Iris pigment epithelial cell (primary cell): ENCODE results near the gene SAMD10.
"Not testable (repeated sequence)": the region's sequence is repeated elsewhere in the genome, so short reads cannot be mapped to it uniquely, and the experiment has no call there.

Source experiments
- DNase-seq: peaks from one replicate; pipeline ENCODE4 v3.0.0-alpha.2; 2011; ENCODE audit warnings: low read depth

The SAMD10 gene

GRCh38 chr20:63940472-63941266 lies 38.8 kb downstream of the SAMD10 start:
- no peak for DNase-seq

- no peak for DNase-seq
Measured at GRCh38 chr20:63940071-63940471, 39.4 kb downstream of the SAMD10 start.

- DNase-seq = no peak
Measured at GRCh38 chr20:63939061-63939935, 40.1 kb downstream of the SAMD10 start.

- no peak for DNase-seq
Measured at GRCh38 chr20:63937596-63937995, 41.8 kb downstream of the SAMD10 start.

- DNase-seq = no peak
Measured at GRCh38 chr20:63935447-63935846, 44.0 kb downstream of the SAMD10 start.

GRCh38 chr20:63934271-63935068 lies 45.0 kb downstream of the SAMD10 start:
- no peak for DNase-seq

- DNase-seq = no peak
Measured at GRCh38 chr20:63933646-63934045, 45.8 kb downstream of the SAMD10 start.

GRCh38 chr20:63932606-63933160 lies 46.8 kb downstream of the SAMD10 start:
- no peak for DNase-seq

GRCh38 chr20:63931735-63932134 lies 47.7 kb downstream of the SAMD10 start:
- no peak for DNase-seq

GRCh38 chr20:63930971-63931553 lies 48.4 kb downstream of the SAMD10 start:
- DNase-seq = no peak

- DNase-seq = not testable (repeated sequence)
Measured at GRCh38 chr20:63929473-63929883, 50.0 kb downstream of the SAMD10 start.

GRCh38 chr20:63929071-63929470 lies 50.4 kb downstream of the SAMD10 start:
- no peak for DNase-seq

- DNase-seq = no peak
Measured at GRCh38 chr20:63926298-63926697, 53.1 kb downstream of the SAMD10 start.

- no peak for DNase-seq
Measured at GRCh38 chr20:63924241-63924640, 55.2 kb downstream of the SAMD10 start.
